OCI-M2 (cell line): ENCODE results near the gene PPP1R12A.

Source experiments
- DNase-seq: peaks from one replicate; lab custom pipeline; 2025; ENCODE audit not compliant: unreplicated experiment; lab: John Stamatoyannopoulos, UW

PPP1R12A gene

GRCh38 chr12:79769860-79770485 lies 164.9 kb downstream of the PPP1R12A start:
- no peak for DNase-seq

- DNase-seq = no peak
These were observed 165.6 kb downstream of the PPP1R12A start for GRCh38 chr12:79769189-79769859.

GRCh38 chr12:79766705-79767464 lies 168.0 kb downstream of the PPP1R12A start:
- DNase-seq = no peak

GRCh38 chr12:79765157-79765556 lies 169.7 kb downstream of the PPP1R12A start:
- no peak for DNase-seq

GRCh38 chr12:79764641-79765040 lies 170.3 kb downstream of the PPP1R12A start:
- DNase-seq = no peak

- no peak for DNase-seq
These were observed 171.0 kb downstream of the PPP1R12A start for GRCh38 chr12:79763766-79764452.

GRCh38 chr12:79761341-79761740 lies 173.6 kb downstream of the PPP1R12A start:
- DNase-seq = no peak

- no peak for DNase-seq
These were observed 187.6 kb downstream of the PPP1R12A start for GRCh38 chr12:79747274-79747673.

GRCh38 chr12:79737875-79738718 lies 196.8 kb downstream of the PPP1R12A start:
- peak; percentile 7 for DNase-seq

- no peak for DNase-seq
These were observed 202.3 kb downstream of the PPP1R12A start for GRCh38 chr12:79732638-79733037.

- no peak for DNase-seq
These were observed 208.9 kb downstream of the PPP1R12A start for GRCh38 chr12:79725987-79726386.
